ENCODE data around the gene RUNX1. TPM values are rescaled to one million over a fixed set of nuclear protein-coding genes. Genes with fewer than 3 reads are reported as not detected.

RUNX1 gene
- total and polyA plus RNA-seq, 2 of the 13 experiments (the other 11 are each of a cell fraction or from before 2014, with no cell fraction given), result 5.4 to 6.4 TPM

DNA sequence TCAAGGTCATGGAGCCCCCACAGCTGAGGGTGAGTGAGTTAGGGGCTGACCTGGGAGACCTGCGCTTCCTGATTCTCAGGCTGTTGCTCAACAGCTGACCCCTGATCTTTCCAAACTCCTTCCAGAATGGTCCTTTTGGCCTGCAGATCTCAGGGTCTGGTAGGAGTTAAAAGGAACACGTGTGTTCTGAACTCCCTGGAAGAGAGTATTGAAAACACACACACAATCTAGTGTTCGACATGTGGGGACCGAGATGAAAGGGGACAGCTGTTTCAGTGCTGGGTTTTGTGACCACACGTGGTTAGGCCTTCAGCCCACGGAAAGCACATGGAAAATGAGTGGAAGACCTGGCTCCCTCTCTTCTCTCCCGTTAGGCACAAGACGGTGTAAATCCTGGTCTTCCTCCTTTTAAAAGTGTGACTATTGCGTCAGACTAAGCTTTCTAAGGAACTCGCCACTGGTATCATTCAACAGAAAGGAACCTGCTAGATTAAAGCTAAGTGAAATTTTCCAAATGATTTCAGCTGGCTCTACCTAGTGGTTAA, 49.6 kb downstream of the RUNX1 start:
- Histone ChIP-seq H3K27me3 (ENCODE audit: control insufficient read depth in 1 of 2, insufficient read depth in 2 of 2, low read length in 2 of 2) (no peaks in the 10 kb centered on the region), H3K4me2 (ENCODE audit: low read depth, low read length) (no peak overlapping the region), H3K4me1 (ENCODE audit: insufficient read depth, low read length) (peaks cover 16% of the 10 kb centered on the region), H3K27ac (ENCODE audit: extremely low read length, insufficient read depth, low read length) (no peak overlapping the region), H4K20me1 (ENCODE audit: insufficient read depth, low read length) (no peaks in the 10 kb centered on the region), H3K36me3 (replicated peaks in 1 of 2; ENCODE audit: control insufficient read depth in 1 of 2, insufficient read depth in 2 of 2, low read length in 2 of 2) (no peaks in the 10 kb centered on the region), H3K4me3 (replicated peaks in 1 of 3; ENCODE audit: insufficient read depth in 1 of 3, low read depth in 2 of 3, low read length in 3 of 3) (no peak overlapping the region), H3K79me2 (ENCODE audit: insufficient read depth, low read length) (no peaks in the 10 kb centered on the region), H3K9me3 (ENCODE audit: low read length) (no peaks in the 10 kb centered on the region), H3K9ac (ENCODE audit: insufficient read depth, low read depth, low read length) (no peak overlapping the region), H2AFZ (ENCODE audit: low read length) (no peak overlapping the region)
- no TSS peak for BruUV-seq (replicated peaks)
- in situ Hi-C loops (cut with HindIII; ENCODE audit: extremely low pct_ligation_motif_present, low pct_unique_long_range_greater_than_20kb) (no loop called here), intact Hi-C loops (cut with micrococcal nuclease; ENCODE audit: unreplicated experiment) (no loop called here)
- no peak for FAIRE-seq
- no peak for ATAC-seq
- ChIA-PET CTCF (ENCODE audit: low intra/inter-chr PET ratio, low total read pairs) (no interaction called here), POLR2A (no interaction called here)
- 93% methylated on average over 10 of the region's 10 CpGs for WGBS (ENCODE audit: low lambda C conversion rate)
- TF ChIP-seq, protein P1, sequence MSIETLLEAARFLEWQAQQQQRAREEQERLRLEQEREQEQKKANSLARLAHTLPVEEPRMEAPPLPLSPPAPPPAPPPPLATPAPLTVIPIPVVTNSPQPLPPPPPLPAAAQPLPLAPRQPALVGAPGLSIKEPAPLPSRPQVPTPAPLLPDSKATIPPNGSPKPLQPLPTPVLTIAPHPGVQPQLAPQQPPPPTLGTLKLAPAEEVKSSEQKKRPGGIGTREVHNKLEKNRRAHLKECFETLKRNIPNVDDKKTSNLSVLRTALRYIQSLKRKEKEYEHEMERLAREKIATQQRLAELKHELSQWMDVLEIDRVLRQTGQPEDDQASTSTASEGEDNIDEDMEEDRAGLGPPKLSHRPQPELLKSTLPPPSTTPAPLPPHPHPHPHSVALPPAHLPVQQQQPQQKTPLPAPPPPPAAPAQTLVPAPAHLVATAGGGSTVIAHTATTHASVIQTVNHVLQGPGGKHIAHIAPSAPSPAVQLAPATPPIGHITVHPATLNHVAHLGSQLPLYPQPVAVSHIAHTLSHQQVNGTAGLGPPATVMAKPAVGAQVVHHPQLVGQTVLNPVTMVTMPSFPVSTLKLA (IDR thresholded peaks at IDR 0.05), result peak; percentile 47; the same call in 1 of the 2 replicates
- TF ChIP-seq HHEX (CRISPR knock-in tag; IDR thresholded peaks at IDR 0.05), result no peak
- no peak for DNase-seq (ENCODE audit: low spot score)

GRCh38 chr21:34998176-34998575, 50.9 kb downstream of the RUNX1 start:
- H3K27ac ChIP-seq (ENCODE audit: extremely low read length, insufficient read depth, low read length), result no peak overlapping the region
- no peaks in the 10 kb centered on the region for H4K20me1 ChIP-seq (ENCODE audit: insufficient read depth, low read length)
- no TSS peak for BruUV-seq (replicated peaks)
- no peaks in the 10 kb centered on the region for H3K27me3 ChIP-seq (ENCODE audit: control insufficient read depth in 1 of 2, insufficient read depth in 2 of 2, low read length in 2 of 2)
- H3K79me2 ChIP-seq (ENCODE audit: insufficient read depth, low read length), result no peaks in the 10 kb centered on the region
- WGBS (ENCODE audit: low lambda C conversion rate), result 69% methylated on average over 5 of the region's 5 CpGs
- no peak overlapping the region for H3K9ac ChIP-seq (ENCODE audit: insufficient read depth, low read depth, low read length)
- in situ Hi-C loops (cut with HindIII; ENCODE audit: extremely low pct_ligation_motif_present, low pct_unique_long_range_greater_than_20kb) (no loop called here), intact Hi-C loops (cut with micrococcal nuclease; ENCODE audit: unreplicated experiment) (no loop called here)
- CTCF ChIA-PET (ENCODE audit: low intra/inter-chr PET ratio, low total read pairs), result no interaction called here
- H3K4me2 ChIP-seq (ENCODE audit: low read depth, low read length), result no peak overlapping the region
- POLR2A ChIA-PET, result no interaction called here
- ATAC-seq (no peak), FAIRE-seq (no peak), DNase-seq (ENCODE audit: low spot score) (no peak)
- H3K4me1 ChIP-seq (ENCODE audit: insufficient read depth, low read length), result peaks cover 16% of the 10 kb centered on the region
- no peak overlapping the region for H3K4me3 ChIP-seq (replicated peaks in 1 of 3; ENCODE audit: insufficient read depth in 1 of 3, low read depth in 2 of 3, low read length in 3 of 3)
- H3K36me3 ChIP-seq (replicated peaks in 1 of 2; ENCODE audit: control insufficient read depth in 1 of 2, insufficient read depth in 2 of 2, low read length in 2 of 2), result no peaks in the 10 kb centered on the region
- no peaks in the 10 kb centered on the region for H3K9me3 ChIP-seq (ENCODE audit: low read length)
- no peak overlapping the region for H2AFZ ChIP-seq (ENCODE audit: low read length)
- TF ChIP-seq NFYC (CRISPR knock-in tag; IDR thresholded peaks at IDR 0.05) (no peak), ZNF576 (CRISPR knock-in tag; IDR thresholded peaks at IDR 0.05) (no peak), POLR2AphosphoS2 (IDR thresholded peaks at IDR 0.05; ENCODE audit: low read depth, low read length) (no peak), PHF21A (CRISPR knock-in tag; IDR thresholded peaks at IDR 0.05) (no peak), REPIN1 (CRISPR knock-in tag; IDR thresholded peaks at IDR 0.05; ENCODE audit: borderline replicate concordance, low read depth) (no peak), FOXM1 (CRISPR knock-in tag; IDR thresholded peaks at IDR 0.05) (no peak), HOXA9 (CRISPR knock-in tag; IDR thresholded peaks at IDR 0.05; ENCODE audit: borderline replicate concordance) (no peak), TOPORS (CRISPR knock-in tag; IDR thresholded peaks at IDR 0.05) (no peak), HDAC1 (CRISPR knock-in tag; IDR thresholded peaks at IDR 0.05) (no peak), ARNT (IDR thresholded peaks at IDR 0.05) (no peak), EP300 (IDR thresholded peaks at IDR 0.05; ENCODE audit: low read depth in 2 of 2, low read length in 2 of 2) (no peak), EP300 (CRISPR knock-in tag; IDR thresholded peaks at IDR 0.05; ENCODE audit: borderline replicate concordance) (no peak)
- TF ChIP-seq, protein P2, sequence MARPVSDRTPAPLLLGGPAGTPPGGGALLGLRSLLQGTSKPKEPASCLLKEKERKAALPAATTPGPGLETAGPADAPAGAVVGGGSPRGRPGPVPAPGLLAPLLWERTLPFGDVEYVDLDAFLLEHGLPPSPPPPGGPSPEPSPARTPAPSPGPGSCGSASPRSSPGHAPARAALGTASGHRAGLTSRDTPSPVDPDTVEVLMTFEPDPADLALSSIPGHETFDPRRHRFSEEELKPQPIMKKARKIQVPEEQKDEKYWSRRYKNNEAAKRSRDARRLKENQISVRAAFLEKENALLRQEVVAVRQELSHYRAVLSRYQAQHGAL (CRISPR knock-in tag; IDR thresholded peaks at IDR 0.05; ENCODE audit: not compliant biosample characterization), result no peak
- TF ChIP-seq, protein P3, sequence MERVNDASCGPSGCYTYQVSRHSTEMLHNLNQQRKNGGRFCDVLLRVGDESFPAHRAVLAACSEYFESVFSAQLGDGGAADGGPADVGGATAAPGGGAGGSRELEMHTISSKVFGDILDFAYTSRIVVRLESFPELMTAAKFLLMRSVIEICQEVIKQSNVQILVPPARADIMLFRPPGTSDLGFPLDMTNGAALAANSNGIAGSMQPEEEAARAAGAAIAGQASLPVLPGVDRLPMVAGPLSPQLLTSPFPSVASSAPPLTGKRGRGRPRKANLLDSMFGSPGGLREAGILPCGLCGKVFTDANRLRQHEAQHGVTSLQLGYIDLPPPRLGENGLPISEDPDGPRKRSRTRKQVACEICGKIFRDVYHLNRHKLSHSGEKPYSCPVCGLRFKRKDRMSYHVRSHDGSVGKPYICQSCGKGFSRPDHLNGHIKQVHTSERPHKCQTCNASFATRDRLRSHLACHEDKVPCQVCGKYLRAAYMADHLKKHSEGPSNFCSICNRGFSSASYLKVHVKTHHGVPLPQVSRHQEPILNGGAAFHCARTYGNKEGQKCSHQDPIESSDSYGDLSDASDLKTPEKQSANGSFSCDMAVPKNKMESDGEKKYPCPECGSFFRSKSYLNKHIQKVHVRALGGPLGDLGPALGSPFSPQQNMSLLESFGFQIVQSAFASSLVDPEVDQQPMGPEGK (CRISPR knock-in tag; IDR thresholded peaks at IDR 0.05), result no peak

All from HepG2 (cell line).